Measurements from ENCODE around the gene CUX1.
"Not testable (repeated sequence)": the region's sequence is repeated elsewhere in the genome, so short reads cannot be mapped to it uniquely, and the experiment has no call there.

Gene CUX1

GRCh38 chr7:102169651-102170392, 352.4 kb downstream of the CUX1 start:
- DNase-seq: no peak

DNA sequence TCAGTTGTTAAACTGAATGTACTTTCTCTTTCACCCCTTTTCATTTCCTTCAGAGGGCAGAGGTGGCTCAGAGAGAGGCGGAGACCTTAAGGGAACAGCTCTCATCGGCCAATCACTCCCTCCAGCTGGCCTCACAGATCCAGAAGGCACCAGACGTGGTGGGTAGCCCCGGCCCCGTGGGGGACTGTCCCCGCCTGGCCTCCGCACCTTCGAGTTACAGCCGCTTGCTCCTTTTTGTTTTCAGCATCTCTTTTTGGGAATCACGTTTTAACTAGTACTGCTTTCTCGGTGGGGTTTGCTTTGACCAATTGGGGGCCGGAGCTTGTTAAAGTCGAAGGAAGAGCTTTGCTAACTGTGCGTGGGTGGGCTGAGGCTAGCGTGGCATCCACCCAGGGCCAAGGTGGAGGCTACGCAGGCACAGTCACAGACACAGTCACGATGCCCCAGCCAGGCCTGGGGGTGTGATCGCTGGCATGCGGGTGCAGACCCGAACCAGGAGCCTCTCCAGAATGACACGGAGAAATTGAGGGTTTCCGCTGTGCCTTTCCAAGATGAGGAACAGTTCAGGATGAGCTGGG, 353.1 kb downstream of the CUX1 start:
- DNase-seq: no peak

DNA sequence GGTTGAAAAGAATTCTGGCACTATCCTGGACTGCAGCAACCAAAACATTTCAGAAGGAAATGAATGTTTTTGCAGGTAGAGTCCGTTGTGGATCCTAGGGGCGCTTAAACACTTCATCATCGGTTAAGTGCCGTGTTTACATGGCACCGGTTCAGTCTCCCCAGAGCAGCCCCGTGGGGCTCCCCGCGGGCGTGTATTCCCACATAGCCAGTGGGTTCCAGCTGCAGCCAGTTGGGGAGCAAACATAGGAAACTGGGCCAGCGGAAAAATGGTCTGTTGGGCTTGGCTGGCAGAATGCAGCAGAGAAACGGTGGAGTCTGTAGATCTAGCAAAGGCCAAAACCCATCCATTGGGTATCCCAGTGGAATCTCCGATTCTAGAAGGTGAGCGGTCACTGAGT, 356.2 kb downstream of the CUX1 start:
- DNase-seq: no peak

- no peak for DNase-seq
Observed at GRCh38 chr7:102175423-102176170, 358.2 kb downstream of the CUX1 start.

- no peak for DNase-seq
Observed at GRCh38 chr7:102178410-102178809, 361.0 kb downstream of the CUX1 start.

DNA sequence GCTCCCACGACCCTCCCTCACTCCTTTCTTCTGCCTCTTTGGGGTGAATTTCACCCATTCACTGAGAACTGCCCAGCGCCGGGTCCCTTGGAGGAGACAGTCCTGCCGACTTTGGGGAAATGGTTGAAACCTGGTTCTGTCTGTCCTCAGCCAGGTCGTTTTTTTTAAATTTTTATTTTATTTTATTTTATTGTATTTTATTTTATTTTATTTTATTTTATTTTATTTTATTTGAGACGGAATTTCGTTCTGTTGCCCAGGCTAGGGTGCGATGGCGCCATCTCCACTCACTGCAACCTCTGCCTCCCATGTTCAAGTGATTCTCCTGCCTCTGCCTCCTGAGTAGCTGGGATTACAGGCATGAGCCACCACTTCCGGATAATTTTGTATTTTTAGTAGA, 363.3 kb downstream of the CUX1 start:
- no peak for DNase-seq

- no peak for DNase-seq
Observed at GRCh38 chr7:102181517-102181916, 364.1 kb downstream of the CUX1 start.

DNA sequence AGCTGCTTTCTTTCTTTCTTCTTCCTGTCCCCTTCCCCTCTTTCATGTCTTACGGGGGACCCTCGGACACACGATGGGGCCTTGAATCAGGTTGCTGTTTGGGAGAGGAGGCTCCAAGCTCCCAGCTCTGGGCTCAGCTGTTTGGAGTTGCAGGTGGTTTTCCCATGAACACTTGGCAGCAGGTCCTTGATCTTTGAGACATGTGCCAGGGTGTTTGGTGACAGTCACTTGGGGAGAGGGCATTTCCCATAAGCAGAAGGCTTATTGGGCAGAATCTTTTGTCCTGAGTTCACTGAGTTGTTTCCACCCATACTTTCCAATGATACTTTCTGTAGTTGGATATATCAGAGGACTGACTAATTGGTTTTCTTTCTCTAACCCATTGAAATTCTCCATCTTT, 364.6 kb downstream of the CUX1 start:
- DNase-seq: no peak

DNA sequence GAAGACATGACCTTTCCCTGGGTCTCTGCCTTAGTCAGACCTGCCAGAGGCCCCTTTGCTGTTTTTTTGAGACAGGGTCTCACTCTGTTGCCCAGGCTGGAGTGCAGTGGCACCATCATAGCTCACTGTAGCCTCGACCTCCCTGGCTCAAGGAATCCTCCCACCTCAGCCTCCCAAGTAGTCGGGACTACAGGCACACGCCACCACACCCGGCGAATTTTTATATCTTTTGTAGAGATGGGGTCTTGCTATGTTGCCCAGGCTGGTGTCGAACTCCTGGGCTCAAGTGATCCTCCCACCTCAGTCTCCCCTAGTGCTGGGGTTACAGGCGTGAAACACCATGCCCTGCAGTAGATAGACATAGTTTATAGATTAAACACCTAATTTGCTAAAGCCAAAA, 366.4 kb downstream of the CUX1 start:
- DNase-seq: not testable (repeated sequence)

- no peak for DNase-seq
Observed at GRCh38 chr7:102184303-102184702, 366.9 kb downstream of the CUX1 start.

GRCh38 chr7:102185796-102186195, 368.4 kb downstream of the CUX1 start:
- no peak for DNase-seq

- DNase-seq: no peak
Observed at GRCh38 chr7:102186306-102186705, 368.9 kb downstream of the CUX1 start.

DNA sequence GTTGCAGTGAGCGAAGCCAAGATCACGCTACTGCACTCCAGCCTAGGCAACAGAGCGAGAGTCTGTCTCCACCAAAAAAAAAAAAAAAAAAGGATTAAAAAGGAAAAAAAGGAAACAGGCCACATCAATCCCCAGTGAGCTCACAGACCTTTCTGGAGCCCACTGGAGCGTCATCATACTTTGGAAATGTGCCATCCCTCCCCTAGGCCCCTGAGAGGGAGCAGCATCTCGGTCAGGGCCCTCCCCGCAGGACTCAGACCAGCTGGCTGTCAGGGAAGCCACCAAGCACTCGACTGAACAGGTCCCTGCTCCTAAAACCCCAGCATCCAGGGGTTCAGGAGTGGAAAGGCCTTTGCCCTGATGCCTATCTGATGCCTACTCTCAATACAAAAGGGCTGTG, 371.3 kb downstream of the CUX1 start:
- DNase-seq: no peak

GRCh38 chr7:102189756-102190155, 372.3 kb downstream of the CUX1 start:
- no peak for DNase-seq

- no peak for DNase-seq
Observed at GRCh38 chr7:102190776-102191350, 373.4 kb downstream of the CUX1 start.

- no peak for DNase-seq
Observed at GRCh38 chr7:102191556-102192379, 374.3 kb downstream of the CUX1 start.

DNA sequence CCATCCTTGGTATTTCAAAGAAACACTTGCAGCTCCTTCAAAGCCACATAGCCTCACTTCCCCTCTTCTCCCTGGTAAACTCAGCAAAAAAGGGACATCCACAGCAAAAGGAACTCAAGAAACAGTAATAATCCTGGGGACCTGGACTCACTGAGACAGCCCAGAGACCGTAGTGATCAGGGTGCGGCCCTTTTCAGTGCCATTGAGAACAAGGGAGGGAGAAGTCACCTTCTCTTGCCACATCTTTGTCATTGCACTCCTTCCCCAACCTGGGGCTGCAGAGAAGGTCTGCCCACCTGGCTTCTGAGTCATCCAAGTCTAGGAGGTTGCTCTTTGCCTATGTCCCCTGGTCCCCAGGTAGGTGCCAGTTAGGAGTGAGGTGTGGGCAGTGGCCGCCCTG, 375.4 kb downstream of the CUX1 start:
- DNase-seq: no peak

GRCh38 chr7:102193806-102194205, 376.4 kb downstream of the CUX1 start:
- DNase-seq: no peak

GRCh38 chr7:102195361-102195760, 377.9 kb downstream of the CUX1 start:
- DNase-seq: no peak

- no peak for DNase-seq
Observed at GRCh38 chr7:102196028-102196427, 378.6 kb downstream of the CUX1 start.

GRCh38 chr7:102197161-102197560, 379.7 kb downstream of the CUX1 start:
- DNase-seq: no peak

DNA sequence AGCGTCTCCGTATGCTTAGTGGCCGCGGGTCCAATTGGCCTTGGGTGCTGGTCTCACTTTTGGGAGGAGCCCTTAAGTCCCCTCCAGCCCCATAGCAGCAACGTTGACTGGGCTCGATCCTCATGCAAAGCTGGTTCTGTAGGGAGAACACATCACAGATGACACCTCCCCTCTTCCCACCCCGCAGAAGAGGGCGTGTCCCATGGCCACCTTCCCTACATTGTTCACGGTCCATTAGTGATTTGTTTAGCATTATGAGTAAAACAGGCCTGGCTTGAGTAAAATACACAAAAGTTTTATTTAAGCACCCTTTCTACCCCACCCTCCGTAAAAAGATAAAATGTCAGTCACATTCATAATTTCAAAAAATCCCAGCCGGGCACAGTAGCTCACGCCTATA, 380.2 kb downstream of the CUX1 start:
- DNase-seq: no peak

DNA sequence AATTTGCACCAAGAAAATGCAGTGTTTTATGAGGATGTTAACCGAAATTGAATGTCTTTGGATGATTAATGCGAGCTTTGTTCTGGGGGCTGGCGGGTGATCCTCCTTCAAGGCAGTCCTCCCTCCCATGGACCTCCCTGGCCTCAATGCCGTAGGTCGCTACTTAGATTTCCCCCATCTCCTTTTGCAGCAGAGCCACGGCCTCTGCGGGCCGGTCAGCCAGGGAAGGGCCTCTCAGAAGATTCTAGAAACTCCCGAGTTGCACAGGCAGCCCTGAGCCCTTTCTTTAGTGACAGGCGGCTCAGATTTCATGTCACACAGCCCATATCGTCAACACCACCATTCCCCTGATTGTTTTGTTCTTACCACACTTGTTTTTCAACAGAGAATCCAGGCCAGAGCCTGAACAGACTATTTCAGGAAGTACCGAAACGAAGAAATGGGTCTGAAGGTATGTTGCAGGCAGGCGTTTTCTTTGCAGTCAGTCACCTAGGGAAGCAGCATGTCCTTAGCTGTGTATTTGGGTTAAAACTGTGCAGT, 381.1 kb downstream of the CUX1 start:
- DNase-seq: no peak

Data from activated CD8-positive, alpha-beta memory T cell treated with anti-CD3 and anti-CD28 coated beads for 24 hours (primary cell).